Lower leg skin (tissue), 3 donors: ENCODE data around the gene SDHAF1.

Experiments used
- POLR2A ChIP-seq, 2 donors: fragments of 450-650 bp; IDR thresholded peaks; one replicate each; pipeline ENCODE4 v1.6.1; 2016 to 2017; ENCODE audit warnings: antibody characterized with exemption in 2 of 2, mild to moderate bottlenecking in 1 of 2, moderate library complexity in 1 of 2
- TF ChIP-seq, protein P1 (sequence below), 3 donors: fragments of 450-650 bp; IDR thresholded peaks; one replicate each; pipeline ENCODE4 v1.5.1; 2016; ENCODE audit warnings: antibody characterized with exemption in 3 of 3, mild to moderate bottlenecking in 3 of 3, moderate library complexity in 2 of 3

DNA sequence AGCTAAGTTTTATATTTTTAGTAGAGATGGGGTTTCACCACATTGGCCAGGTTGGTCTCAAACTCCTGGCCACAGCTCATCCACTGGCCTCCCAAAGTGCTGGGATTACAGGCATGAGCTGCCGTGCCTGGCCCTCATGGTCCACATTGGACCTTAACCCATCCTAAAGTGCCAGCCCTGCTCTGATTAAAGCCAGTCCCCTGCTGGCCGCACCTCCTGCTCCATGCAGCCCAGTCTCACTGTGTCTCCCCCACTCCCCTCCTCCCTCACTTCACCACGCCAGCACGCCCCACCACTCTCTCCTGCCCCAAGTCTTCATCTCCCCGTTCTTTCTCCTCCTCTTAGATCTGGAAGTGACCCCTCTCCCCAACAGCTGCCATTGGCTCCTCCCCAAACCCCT lies 16.7 kb upstream of the SDHAF1 start:
- TF ChIP-seq, protein P1, sequence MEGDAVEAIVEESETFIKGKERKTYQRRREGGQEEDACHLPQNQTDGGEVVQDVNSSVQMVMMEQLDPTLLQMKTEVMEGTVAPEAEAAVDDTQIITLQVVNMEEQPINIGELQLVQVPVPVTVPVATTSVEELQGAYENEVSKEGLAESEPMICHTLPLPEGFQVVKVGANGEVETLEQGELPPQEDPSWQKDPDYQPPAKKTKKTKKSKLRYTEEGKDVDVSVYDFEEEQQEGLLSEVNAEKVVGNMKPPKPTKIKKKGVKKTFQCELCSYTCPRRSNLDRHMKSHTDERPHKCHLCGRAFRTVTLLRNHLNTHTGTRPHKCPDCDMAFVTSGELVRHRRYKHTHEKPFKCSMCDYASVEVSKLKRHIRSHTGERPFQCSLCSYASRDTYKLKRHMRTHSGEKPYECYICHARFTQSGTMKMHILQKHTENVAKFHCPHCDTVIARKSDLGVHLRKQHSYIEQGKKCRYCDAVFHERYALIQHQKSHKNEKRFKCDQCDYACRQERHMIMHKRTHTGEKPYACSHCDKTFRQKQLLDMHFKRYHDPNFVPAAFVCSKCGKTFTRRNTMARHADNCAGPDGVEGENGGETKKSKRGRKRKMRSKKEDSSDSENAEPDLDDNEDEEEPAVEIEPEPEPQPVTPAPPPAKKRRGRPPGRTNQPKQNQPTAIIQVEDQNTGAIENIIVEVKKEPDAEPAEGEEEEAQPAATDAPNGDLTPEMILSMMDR (IDR thresholded peaks at IDR 0.05), result no peak
- TF ChIP-seq POLR2A (IDR thresholded peaks at IDR 0.05), result no peak
